Parathyroid adenoma (tissue), 2 donors: Measurements from ENCODE around the gene RAN.

Experiments used
- H2AFZ ChIP-seq: fragments of 300-600 bp; sonication (generic); one replicate; pipeline ENCODE4 v1.7.0; 2017; ENCODE audit warnings: antibody characterized with exemption, mild to moderate bottlenecking
- H3K27ac ChIP-seq: fragments of 300-600 bp; sonication (generic); one replicate; pipeline ENCODE4 v1.7.0; 2017
- H3K27me3 ChIP-seq: fragments of 300-600 bp; sonication (generic); one replicate; pipeline ENCODE4 v1.7.0; 2017; ENCODE audit warnings: low read length; ENCODE audit not compliant: control insufficient read depth, insufficient read depth
- H3K36me3 ChIP-seq: fragments of 300-600 bp; sonication (generic); one replicate; pipeline ENCODE4 v1.7.0; 2017; ENCODE audit warnings: low read length; ENCODE audit not compliant: control insufficient read depth, insufficient read depth
- H3K4me1 ChIP-seq: fragments of 300-600 bp; sonication (generic); one replicate; pipeline ENCODE4 v1.7.0; 2017; ENCODE audit warnings: control low read depth
- H3K4me2 ChIP-seq: fragments of 300-600 bp; sonication (generic); one replicate; pipeline ENCODE4 v1.7.0; 2017; ENCODE audit warnings: low read length
- H3K4me3 ChIP-seq: fragments of 300-600 bp; sonication (generic); one replicate; pipeline ENCODE4 v1.7.0; 2017; ENCODE audit warnings: low read depth, low read length
- H3K79me2 ChIP-seq: fragments of 300-600 bp; sonication (generic); one replicate; pipeline ENCODE4 v1.7.0; 2017; ENCODE audit warnings: control low read depth
- H3K9ac ChIP-seq: fragments of 300-600 bp; sonication (generic); one replicate; pipeline ENCODE4 v1.7.0; 2017; ENCODE audit warnings: mild to moderate bottlenecking
- H3K9me3 ChIP-seq: fragments of 300-600 bp; sonication (generic); one replicate; pipeline ENCODE4 v1.7.0; 2017; ENCODE audit warnings: low read length; ENCODE audit not compliant: control insufficient read depth
- TF ChIP-seq, protein P1 (sequence below): fragments of 300-600 bp; sonication (generic); IDR thresholded peaks from one replicate; pipeline ENCODE4 v1.7.0; 2017; ENCODE audit warnings: antibody characterized with exemption, mild to moderate bottlenecking
- donor health status: primary hyperparathyroidism.

The RAN gene

DNA sequence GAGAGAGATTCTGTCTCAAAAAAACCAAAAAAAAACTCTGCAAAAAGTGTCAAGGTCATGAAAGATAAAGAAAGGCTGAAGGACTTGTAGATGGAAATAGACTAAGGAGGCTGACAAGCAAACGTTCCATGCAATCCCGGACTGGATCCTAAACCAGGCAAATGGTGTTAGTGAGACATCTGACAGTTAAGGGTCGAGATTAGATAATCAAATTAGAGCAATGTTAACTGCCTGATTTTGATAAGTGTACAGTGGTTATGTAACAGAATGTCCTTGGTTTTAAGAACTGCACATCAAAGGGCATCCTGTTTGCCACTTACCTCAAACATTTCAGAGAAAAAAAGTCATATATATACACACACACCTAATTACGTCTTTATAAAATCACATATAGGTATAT is 3.5 kb upstream of the RAN start:
- H3K79me2 ChIP-seq: no peaks in the 10 kb centered on the region
- TF ChIP-seq, protein P1, sequence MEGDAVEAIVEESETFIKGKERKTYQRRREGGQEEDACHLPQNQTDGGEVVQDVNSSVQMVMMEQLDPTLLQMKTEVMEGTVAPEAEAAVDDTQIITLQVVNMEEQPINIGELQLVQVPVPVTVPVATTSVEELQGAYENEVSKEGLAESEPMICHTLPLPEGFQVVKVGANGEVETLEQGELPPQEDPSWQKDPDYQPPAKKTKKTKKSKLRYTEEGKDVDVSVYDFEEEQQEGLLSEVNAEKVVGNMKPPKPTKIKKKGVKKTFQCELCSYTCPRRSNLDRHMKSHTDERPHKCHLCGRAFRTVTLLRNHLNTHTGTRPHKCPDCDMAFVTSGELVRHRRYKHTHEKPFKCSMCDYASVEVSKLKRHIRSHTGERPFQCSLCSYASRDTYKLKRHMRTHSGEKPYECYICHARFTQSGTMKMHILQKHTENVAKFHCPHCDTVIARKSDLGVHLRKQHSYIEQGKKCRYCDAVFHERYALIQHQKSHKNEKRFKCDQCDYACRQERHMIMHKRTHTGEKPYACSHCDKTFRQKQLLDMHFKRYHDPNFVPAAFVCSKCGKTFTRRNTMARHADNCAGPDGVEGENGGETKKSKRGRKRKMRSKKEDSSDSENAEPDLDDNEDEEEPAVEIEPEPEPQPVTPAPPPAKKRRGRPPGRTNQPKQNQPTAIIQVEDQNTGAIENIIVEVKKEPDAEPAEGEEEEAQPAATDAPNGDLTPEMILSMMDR: no peak
- no peak overlapping the region for H3K27ac ChIP-seq

DNA sequence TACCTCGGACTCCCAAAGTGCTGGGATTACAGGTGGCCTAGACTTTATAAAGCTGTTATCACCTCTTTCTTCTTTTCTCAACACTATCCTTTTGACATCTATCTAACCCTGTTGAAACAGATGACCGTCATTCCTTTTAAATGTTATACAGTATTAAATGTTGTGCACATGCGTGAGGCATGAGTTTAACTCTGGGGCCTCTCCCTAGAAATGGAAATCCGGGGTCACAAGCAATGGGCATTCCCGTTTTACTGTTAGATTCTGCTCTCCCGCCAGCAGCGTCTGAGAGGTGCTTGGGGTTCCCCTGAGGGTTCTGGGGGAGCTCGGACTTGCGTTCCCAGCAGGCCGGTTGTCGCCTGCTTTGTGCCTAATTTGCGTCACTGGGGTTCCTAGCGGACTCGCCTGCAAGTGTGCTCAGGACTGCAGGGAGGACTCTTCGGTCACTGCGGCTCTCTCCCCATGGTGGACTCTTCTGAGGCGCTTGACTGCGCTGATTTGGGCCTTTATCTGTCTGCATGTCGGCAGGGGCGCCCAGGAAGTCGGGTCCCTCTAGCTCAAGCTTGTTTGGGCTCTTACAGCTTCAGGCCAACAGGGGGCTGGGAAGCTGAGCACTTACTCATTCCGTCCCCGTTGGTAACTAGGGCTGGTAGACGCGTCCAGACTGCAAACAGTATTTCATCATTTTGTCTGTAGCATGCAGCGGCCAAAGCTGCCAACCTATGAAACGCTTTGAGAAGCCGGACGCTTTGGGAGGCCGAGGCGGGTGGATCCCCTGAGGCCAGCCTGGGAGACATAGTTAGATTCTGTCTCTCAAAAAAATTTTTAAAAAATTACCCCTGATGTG is 1.2 kb upstream of the RAN start:
- no peak overlapping the region for H3K9ac ChIP-seq
- H3K79me2 ChIP-seq: no peaks in the 10 kb centered on the region
- H3K9me3 ChIP-seq: no peaks in the 10 kb centered on the region
- H3K36me3 ChIP-seq: peaks cover 3% of the 10 kb centered on the region
- TF ChIP-seq, protein P1: no peak
- H2AFZ ChIP-seq: peak overlapping the region; percentile 98
- H3K27me3 ChIP-seq: no peaks in the 10 kb centered on the region
- H3K27ac ChIP-seq: peak overlapping the region; percentile 45
- peaks cover 6% of the 10 kb centered on the region for H3K4me1 ChIP-seq
- H3K4me3 ChIP-seq: peak overlapping the region; percentile 34
- H3K4me2 ChIP-seq: peak overlapping the region; percentile 56

More for the DNA sequence above, 3.5 kb upstream of the RAN start:
- Histone ChIP-seq H3K9me3 (no peaks in the 10 kb centered on the region), H3K4me1 (peaks cover 6% of the 10 kb centered on the region), H3K4me2 (no peak overlapping the region), H2AFZ (no peak overlapping the region), H3K9ac (no peak overlapping the region), H3K4me3 (no peak overlapping the region), H3K36me3 (peaks cover 3% of the 10 kb centered on the region), H3K27me3 (no peaks in the 10 kb centered on the region)

DNA sequence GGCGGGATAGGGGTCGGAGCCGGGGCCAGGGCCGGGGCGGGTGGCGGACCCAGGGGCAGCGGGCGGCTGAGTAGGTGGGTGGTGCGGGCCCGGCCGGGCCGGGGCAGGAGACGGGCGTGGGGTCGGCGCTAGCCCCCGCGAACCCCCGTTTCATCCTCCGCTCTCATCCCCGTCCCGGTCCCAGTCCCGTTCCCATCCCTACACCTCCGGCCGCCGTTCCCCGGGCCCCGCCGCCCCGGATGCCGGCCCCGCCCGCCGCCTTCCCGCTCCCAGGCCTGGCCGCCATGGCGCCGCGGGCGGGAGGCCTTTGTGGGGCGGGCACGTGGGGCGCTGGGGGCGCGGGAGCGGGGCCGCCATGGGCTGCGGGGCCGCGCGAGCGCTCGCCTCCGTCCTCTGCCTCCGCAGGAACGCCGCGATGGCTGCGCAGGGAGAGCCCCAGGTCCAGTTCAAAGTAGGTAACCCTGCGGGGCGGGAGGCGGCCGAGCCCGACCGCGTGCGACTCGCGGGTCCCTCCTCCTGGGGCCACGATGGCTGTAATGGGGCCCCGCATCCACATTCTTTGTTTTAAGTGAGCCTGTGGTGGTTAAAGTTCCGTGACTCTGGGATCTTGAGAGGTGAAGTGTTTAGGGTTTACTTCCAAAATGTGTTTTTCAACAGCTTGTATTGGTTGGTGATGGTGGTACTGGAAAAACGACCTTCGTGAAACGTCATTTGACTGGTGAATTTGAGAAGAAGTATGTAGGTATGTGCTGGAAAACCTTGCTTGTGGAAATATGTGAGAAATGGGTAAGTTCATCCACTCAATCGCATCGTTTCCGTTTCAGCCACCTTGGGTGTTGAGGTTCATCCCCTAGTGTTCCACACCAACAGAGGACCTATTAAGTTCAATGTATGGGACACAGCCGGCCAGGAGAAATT is 572 bp downstream of the RAN start:
- TF ChIP-seq, protein P1: no peak
- H3K4me3 ChIP-seq: peak overlapping the region; percentile 52

DNA sequence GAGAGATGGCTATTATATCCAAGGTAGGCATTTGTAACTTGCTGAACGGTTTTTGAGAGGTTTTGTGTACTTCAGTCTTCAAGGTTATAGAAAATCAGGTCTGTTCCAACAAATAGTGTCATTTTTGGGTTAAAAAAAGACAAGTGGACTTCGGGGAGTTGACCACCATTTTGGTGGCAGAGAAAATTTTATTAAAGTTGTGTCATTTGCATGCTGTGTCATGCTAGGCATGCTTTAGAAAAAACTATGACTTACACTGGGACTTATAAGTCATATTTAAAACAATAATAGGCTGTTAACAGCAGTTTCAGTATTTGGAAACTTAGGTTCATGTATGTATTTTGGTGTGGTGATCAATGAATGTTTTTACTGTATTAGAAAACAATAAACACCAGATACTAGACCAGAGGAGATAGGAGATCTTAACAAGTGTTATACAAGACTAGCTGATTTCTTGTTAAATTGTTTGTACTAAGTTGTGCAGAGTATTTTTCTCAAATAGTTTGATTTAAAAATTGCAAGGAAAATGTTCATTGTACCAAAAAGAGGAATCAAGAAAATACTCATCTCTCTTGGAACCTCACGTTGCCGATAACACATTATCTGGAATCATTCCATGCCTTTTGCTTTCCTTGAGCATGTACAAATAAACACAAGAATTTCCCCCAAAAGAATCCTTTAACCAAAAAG is 1.4 kb downstream of the RAN start:
- TF ChIP-seq, protein P1: no peak
- Histone ChIP-seq H3K4me3 (peak overlapping the region; percentile 52), H3K27ac (no peak overlapping the region), H3K27me3 (no peaks in the 10 kb centered on the region), H3K36me3 (peaks cover 3% of the 10 kb centered on the region), H3K9me3 (no peaks in the 10 kb centered on the region), H3K4me2 (peak overlapping the region; percentile 77), H2AFZ (no peak overlapping the region), H3K9ac (no peak overlapping the region), H3K4me1 (peaks cover 6% of the 10 kb centered on the region), H3K79me2 (no peaks in the 10 kb centered on the region)

More for the DNA sequence above, 572 bp downstream of the RAN start:
- Histone ChIP-seq H3K27me3 (no peaks in the 10 kb centered on the region), H3K79me2 (no peaks in the 10 kb centered on the region), H2AFZ (peak overlapping the region; percentile 69), H3K9ac (peak overlapping the region; percentile 17), H3K4me2 (peak overlapping the region; percentile 77), H3K27ac (peak overlapping the region; percentile 30), H3K9me3 (no peaks in the 10 kb centered on the region), H3K4me1 (peaks cover 6% of the 10 kb centered on the region), H3K36me3 (peaks cover 3% of the 10 kb centered on the region)
